ENCODE data around the gene GMPR2. TPM values are rescaled to one million over a fixed set of nuclear protein-coding genes. Genes with fewer than 3 reads are reported as not detected.

GMPR2 gene
- total and polyA plus RNA-seq, 2 experiments from 2014 or later = 69.6 to 83.4 TPM

DNA sequence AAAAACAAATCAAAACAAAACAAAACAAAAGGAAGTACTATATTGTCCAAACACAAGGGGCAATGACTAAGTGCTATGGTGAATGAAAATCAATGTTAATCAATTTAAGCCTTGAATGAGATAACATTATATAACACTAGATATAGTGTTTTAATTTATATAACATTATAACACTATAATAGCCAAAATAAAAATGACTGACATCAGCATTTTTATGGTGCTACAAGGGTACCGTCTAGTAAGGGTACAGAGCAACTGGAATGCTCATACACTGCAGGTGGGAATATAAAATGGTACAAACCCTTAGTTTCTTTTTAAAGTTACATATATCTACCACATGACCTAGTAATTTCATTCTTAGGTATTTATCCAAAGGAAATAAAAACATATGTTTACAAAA is 6.3 kb upstream of the GMPR2 start:
- H3K36me3 ChIP-seq (replicated peaks; ENCODE audit: insufficient read depth, low read depth) = no peaks in the 10 kb centered on the region
- no peak overlapping the region for H3K4me2 ChIP-seq
- WGBS (ENCODE audit: low lambda C conversion rate, missing lambda C conversion rate) = 91% methylated on average over 1 of the region's 1 CpG
- H3K4me1 ChIP-seq (ENCODE audit: insufficient read depth) = peaks cover 7% of the 10 kb centered on the region
- H2AFZ ChIP-seq = no peak overlapping the region
- TF ChIP-seq CTCF (IDR thresholded peaks at IDR 0.05; ENCODE audit: poor library complexity) (no peak), EZH2phosphoT487 (IDR thresholded peaks at IDR 0.05; ENCODE audit: low read depth, severe bottlenecking, unreplicated experiment) (no peak), EZH2 (IDR thresholded peaks at IDR 0.05; ENCODE audit: borderline replicate concordance) (no peak)
- no peaks in the 10 kb centered on the region for H3K9me2 ChIP-seq (replicated peaks; ENCODE audit: insufficient read depth)
- H3K9me3 ChIP-seq (ENCODE audit: low read depth) = no peaks in the 10 kb centered on the region
- DNase-seq (ENCODE audit: low spot score) = no peak
- no peak overlapping the region for H3K27ac ChIP-seq
- peaks cover 94% of the 10 kb centered on the region for H3K79me2 ChIP-seq
- no peak overlapping the region for H3K4me3 ChIP-seq
- H3K27me3 ChIP-seq = no peaks in the 10 kb centered on the region
- H4K20me1 ChIP-seq (ENCODE audit: insufficient read depth, poor library complexity, severe bottlenecking) = peaks cover 5% of the 10 kb centered on the region

DNA sequence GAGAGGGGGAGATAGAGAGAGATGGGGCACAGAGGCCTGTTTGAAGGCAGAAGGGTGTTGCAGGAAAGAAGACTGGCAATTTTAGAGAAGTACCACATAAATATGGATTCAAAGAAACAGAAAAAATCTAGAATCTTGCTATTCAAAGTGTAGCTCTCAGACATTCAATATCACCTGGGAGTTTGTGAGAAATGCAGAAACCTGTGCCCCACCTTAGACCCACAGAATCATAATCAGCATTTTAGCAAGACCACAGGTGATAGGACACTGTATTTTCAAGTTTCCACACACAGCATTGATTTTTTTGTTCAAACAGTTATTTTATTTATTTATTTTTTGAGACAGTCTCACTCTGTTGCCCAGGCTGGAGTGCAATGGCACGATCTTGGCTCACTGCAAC is 3.8 kb upstream of the GMPR2 start:
- no peak for TF ChIP-seq EZH2 (IDR thresholded peaks at IDR 0.05; ENCODE audit: borderline replicate concordance)
- TF ChIP-seq EZH2phosphoT487 (IDR thresholded peaks at IDR 0.05; ENCODE audit: low read depth, severe bottlenecking, unreplicated experiment) = no peak
- no peak for TF ChIP-seq CTCF (IDR thresholded peaks at IDR 0.05; ENCODE audit: poor library complexity)
- H3K4me3 ChIP-seq = no peak overlapping the region
- H3K36me3 ChIP-seq (replicated peaks; ENCODE audit: insufficient read depth, low read depth) = no peaks in the 10 kb centered on the region
- no peaks in the 10 kb centered on the region for H3K9me2 ChIP-seq (replicated peaks; ENCODE audit: insufficient read depth)
- H3K4me2 ChIP-seq = no peak overlapping the region
- H2AFZ ChIP-seq = no peak overlapping the region
- H4K20me1 ChIP-seq (ENCODE audit: insufficient read depth, poor library complexity, severe bottlenecking) = no peaks in the 10 kb centered on the region
- DNase-seq (ENCODE audit: low spot score) = no peak
- H3K27ac ChIP-seq = no peak overlapping the region
- H3K9me3 ChIP-seq (ENCODE audit: low read depth) = no peaks in the 10 kb centered on the region
- 100% methylated on average over 1 of the region's 1 CpG for WGBS (ENCODE audit: low lambda C conversion rate, missing lambda C conversion rate)
- H3K4me1 ChIP-seq (ENCODE audit: insufficient read depth) = peaks cover 15% of the 10 kb centered on the region
- H3K27me3 ChIP-seq = no peaks in the 10 kb centered on the region
- H3K79me2 ChIP-seq = peaks cover 86% of the 10 kb centered on the region

- H4K20me1 ChIP-seq (ENCODE audit: insufficient read depth, poor library complexity, severe bottlenecking) = no peaks in the 10 kb centered on the region
- peak overlapping the region; percentile 87 for H3K4me2 ChIP-seq
- no peaks in the 10 kb centered on the region for H3K9me3 ChIP-seq (ENCODE audit: low read depth)
- H3K9me2 ChIP-seq (replicated peaks; ENCODE audit: insufficient read depth) = no peaks in the 10 kb centered on the region
- peak overlapping the region; percentile 96 for H3K27ac ChIP-seq
- WGBS (ENCODE audit: low lambda C conversion rate, missing lambda C conversion rate) = 15% methylated on average over 23 of the region's 23 CpGs
- H3K27me3 ChIP-seq = no peaks in the 10 kb centered on the region
- no peak for DNase-seq (ENCODE audit: low spot score)
- peak overlapping the region; percentile 96 for H3K4me3 ChIP-seq
- H3K36me3 ChIP-seq (replicated peaks; ENCODE audit: insufficient read depth, low read depth) = no peaks in the 10 kb centered on the region
- peaks cover 20% of the 10 kb centered on the region for H3K4me1 ChIP-seq (ENCODE audit: insufficient read depth)
- H2AFZ ChIP-seq = peak overlapping the region; percentile 98
- H3K79me2 ChIP-seq = peaks cover 81% of the 10 kb centered on the region
- TF ChIP-seq EZH2 (IDR thresholded peaks at IDR 0.05; ENCODE audit: borderline replicate concordance) (no peak), CTCF (IDR thresholded peaks at IDR 0.05; ENCODE audit: poor library complexity) (no peak), EZH2phosphoT487 (IDR thresholded peaks at IDR 0.05; ENCODE audit: low read depth, severe bottlenecking, unreplicated experiment) (no peak)
Measured at GRCh38 chr14:24231263-24232120, 1.2 kb upstream of the GMPR2 start.

Data from hepatocyte (in vitro differentiated cells).